HL-60 (cell line): ENCODE measurements around the gene RBM45.

Experiments used
- TF ChIP-seq, protein P1 (sequence below): IDR thresholded peaks from one replicate; pipeline ENCODE4 v1.5.1; 2011; ENCODE audit warnings: low read length, control low read depth, inconsistent platforms; ENCODE audit not compliant: insufficient read depth
- TF ChIP-seq, protein P2 (sequence below): IDR thresholded peaks from 2 replicates; pipeline ENCODE4 v1.6.1; 2012; ENCODE audit warnings: low read depth; ENCODE audit not compliant: insufficient replicate concordance

DNA sequence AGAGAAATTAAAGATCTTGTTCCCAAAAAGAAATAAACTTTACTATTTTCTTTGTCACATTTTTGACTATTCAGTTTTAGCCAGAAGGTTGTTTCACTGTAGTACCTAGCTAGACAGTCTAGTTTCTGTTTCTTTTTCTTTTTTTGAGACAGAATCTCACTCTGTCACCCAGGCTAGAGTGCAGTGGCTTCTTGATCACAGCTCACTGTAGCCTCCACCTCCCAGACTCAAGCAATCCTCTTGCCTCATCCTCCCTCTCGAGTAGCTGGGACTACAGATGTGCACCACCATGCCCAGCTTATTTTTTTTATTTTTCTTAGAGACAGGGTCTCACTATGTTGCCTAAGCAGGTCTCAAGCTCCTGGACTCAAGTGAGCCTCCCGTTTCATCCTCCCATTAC lies 2.2 kb downstream of the RBM45 start:
- TF ChIP-seq, protein P1, sequence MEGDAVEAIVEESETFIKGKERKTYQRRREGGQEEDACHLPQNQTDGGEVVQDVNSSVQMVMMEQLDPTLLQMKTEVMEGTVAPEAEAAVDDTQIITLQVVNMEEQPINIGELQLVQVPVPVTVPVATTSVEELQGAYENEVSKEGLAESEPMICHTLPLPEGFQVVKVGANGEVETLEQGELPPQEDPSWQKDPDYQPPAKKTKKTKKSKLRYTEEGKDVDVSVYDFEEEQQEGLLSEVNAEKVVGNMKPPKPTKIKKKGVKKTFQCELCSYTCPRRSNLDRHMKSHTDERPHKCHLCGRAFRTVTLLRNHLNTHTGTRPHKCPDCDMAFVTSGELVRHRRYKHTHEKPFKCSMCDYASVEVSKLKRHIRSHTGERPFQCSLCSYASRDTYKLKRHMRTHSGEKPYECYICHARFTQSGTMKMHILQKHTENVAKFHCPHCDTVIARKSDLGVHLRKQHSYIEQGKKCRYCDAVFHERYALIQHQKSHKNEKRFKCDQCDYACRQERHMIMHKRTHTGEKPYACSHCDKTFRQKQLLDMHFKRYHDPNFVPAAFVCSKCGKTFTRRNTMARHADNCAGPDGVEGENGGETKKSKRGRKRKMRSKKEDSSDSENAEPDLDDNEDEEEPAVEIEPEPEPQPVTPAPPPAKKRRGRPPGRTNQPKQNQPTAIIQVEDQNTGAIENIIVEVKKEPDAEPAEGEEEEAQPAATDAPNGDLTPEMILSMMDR, result no peak
- TF ChIP-seq, protein P2, sequence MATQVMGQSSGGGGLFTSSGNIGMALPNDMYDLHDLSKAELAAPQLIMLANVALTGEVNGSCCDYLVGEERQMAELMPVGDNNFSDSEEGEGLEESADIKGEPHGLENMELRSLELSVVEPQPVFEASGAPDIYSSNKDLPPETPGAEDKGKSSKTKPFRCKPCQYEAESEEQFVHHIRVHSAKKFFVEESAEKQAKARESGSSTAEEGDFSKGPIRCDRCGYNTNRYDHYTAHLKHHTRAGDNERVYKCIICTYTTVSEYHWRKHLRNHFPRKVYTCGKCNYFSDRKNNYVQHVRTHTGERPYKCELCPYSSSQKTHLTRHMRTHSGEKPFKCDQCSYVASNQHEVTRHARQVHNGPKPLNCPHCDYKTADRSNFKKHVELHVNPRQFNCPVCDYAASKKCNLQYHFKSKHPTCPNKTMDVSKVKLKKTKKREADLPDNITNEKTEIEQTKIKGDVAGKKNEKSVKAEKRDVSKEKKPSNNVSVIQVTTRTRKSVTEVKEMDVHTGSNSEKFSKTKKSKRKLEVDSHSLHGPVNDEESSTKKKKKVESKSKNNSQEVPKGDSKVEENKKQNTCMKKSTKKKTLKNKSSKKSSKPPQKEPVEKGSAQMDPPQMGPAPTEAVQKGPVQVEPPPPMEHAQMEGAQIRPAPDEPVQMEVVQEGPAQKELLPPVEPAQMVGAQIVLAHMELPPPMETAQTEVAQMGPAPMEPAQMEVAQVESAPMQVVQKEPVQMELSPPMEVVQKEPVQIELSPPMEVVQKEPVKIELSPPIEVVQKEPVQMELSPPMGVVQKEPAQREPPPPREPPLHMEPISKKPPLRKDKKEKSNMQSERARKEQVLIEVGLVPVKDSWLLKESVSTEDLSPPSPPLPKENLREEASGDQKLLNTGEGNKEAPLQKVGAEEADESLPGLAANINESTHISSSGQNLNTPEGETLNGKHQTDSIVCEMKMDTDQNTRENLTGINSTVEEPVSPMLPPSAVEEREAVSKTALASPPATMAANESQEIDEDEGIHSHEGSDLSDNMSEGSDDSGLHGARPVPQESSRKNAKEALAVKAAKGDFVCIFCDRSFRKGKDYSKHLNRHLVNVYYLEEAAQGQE, result no peak
